Prostate gland (tissue), 2 donors: Measurements from ENCODE around the gene ALAD. TPM values are rescaled to one million over a fixed set of nuclear protein-coding genes. Genes with fewer than 3 reads are reported as not detected.
A peak's percentile ranks its signal among the peaks of the same experiment; 100 is the strongest.

Experiments
- DNase-seq: peaks from one replicate; pipeline ENCODE4 v3.0.0-alpha.2; 2019; ENCODE audit warnings: low spot score
- H3K27ac ChIP-seq, 2 donors: fragments of 200-600 bp; sonication (generic); 2 replicates each; pipeline ENCODE4 v1.5.1; 2017 to 2019
- H3K27me3 ChIP-seq: fragments of 200-600 bp; sonication (generic); replicated peaks from 2 replicates; pipeline ENCODE4 v1.5.1; 2019; ENCODE audit not compliant: insufficient read depth
- H3K36me3 ChIP-seq, 2 donors: fragments of 200-600 bp; sonication (generic); 1 replicate in 1 of 2; 2 replicates in 1 of 2; pipeline versions ENCODE4 v1.5.1 to v1.8.1; 2017 to 2019
- H3K4me1 ChIP-seq: fragments of 200-600 bp; sonication (generic); replicated peaks from 2 replicates; pipeline ENCODE4 v1.5.1; 2019
- H3K4me3 ChIP-seq, 2 donors: fragments of 200-600 bp; sonication (generic); 2 replicates each; pipeline ENCODE4 v1.5.1; 2017 to 2019
- H3K9me3 ChIP-seq: fragments of 200-600 bp; sonication (generic); 2 replicates; pipeline ENCODE4 v1.5.1; 2017
- CTCF ChIP-seq, 4 experiments: fragments of 200-600 bp in 2 of 4; fragments of 450-650 bp in 2 of 4; sonication (generic) in 2 of 4; IDR thresholded peaks; 1 replicate in 3 of 4; 2 replicates in 1 of 4; pipeline ENCODE4 v1.5.1; 2016 to 2019; ENCODE audit warnings: antibody characterized with exemption in 4 of 4, mild to moderate bottlenecking in 2 of 4, moderate library complexity in 2 of 4
- POLR2A ChIP-seq: fragments of 450-650 bp; IDR thresholded peaks from one replicate; pipeline ENCODE4 v1.6.1; 2016; ENCODE audit warnings: antibody characterized with exemption, mild to moderate bottlenecking
- POLR2AphosphoS5 ChIP-seq: sonication (generic); formaldehyde crosslinking; IDR thresholded peaks from one replicate; pipeline ENCODE4 v1.6.1; 2017; ENCODE audit warnings: antibody characterized with exemption
- WGBS: methylation state at CpG from one replicate; pipeline ENCODE4 v1.1.5; 2018; 5-methylcytosine and 5-hydroxymethylcytosine counted together
- intact Hi-C: fragments of 100-400 bp; cut with DNase I; formaldehyde crosslinking; loops from one replicate; pipeline ENCODE4 v1.14.2; 2022
- total RNA-seq, 2 donors: library from RNA; depleted of rRNA; stranded (reverse); fragments of >200 nt; gene quantifications; one replicate each; pipeline ENCODE4 v1.1.0, GENCODE V29; 2016

ALAD gene
- total RNA-seq, 2 donors from 2014 or later: 59.8 to 103 TPM

DNA sequence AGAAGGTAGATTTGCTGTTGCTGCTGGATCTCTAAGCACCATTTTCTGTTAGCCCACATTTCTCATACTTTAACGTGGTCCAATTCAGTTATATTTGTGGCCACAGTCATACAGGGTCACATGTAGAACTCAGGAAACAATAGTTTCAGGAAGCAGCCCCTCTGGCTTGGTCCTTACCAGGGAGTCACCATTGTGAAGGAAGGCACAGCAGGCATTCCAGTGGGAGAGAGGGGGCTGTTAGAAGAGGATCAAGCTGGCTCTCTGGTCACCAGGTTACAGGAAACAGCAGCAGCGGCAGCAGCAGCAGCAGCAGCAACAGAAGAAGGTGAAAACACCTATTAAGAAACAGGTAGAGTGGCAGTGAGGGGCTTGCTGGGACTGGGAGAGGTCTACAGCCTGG lies 24.0 kb upstream of the ALAD start:
- Histone ChIP-seq H3K27me3 (no peaks in the 10 kb centered on the region), H3K27ac (no peak overlapping the region), H3K9me3 (no peaks in the 10 kb centered on the region), H3K4me1 (no peaks in the 10 kb centered on the region), H3K36me3 (no peaks in the 10 kb centered on the region), H3K4me3 (no peak overlapping the region)
- no peak for DNase-seq
- 41% methylated on average over 2 of the region's 2 CpGs for WGBS
- intact Hi-C loops: no loop called here
- TF ChIP-seq CTCF (IDR thresholded peaks at IDR 0.05) (no peak), POLR2A (no peak), POLR2AphosphoS5 (no peak)

GRCh38 chr9:113421726-113422125 lies 20.6 kb upstream of the ALAD start:
- H3K4me3 ChIP-seq: no peak overlapping the region
- no peaks in the 10 kb centered on the region for H3K9me3 ChIP-seq
- H3K4me1 ChIP-seq: no peaks in the 10 kb centered on the region
- intact Hi-C loops: no loop called here
- TF ChIP-seq POLR2AphosphoS5: no peak
- no peak for TF ChIP-seq POLR2A
- TF ChIP-seq CTCF (IDR thresholded peaks at IDR 0.05): no peak
- DNase-seq: no peak
- H3K27me3 ChIP-seq: no peaks in the 10 kb centered on the region
- no peaks in the 10 kb centered on the region for H3K36me3 ChIP-seq
- 77% methylated on average over 3 of the region's 3 CpGs for WGBS
- H3K27ac ChIP-seq: no peak overlapping the region

DNA sequence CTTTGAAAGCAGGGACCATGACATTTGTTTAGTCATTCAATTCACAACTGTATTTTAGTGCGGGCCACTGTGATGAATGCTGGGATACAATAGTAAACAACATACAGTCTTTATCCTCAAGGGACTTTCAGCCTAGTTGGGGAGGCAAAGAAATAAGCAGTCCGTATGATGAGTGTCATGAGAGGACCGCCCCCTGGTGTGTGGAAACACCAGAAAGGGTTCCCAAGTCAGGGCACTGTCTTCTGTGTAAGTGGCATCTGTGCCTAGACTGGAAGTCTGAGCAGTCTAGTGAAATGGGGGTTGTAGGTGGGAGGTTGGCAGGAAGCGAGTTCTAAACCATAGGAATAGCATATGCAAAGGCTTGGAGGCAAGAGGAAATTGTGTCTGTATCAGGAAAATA lies 16.3 kb upstream of the ALAD start:
- H3K9me3 ChIP-seq: no peaks in the 10 kb centered on the region
- no peak overlapping the region for H3K4me3 ChIP-seq
- H3K27ac ChIP-seq: no peak overlapping the region
- no peaks in the 10 kb centered on the region for H3K27me3 ChIP-seq
- no peak for TF ChIP-seq POLR2AphosphoS5
- no peak for TF ChIP-seq POLR2A
- no peak for TF ChIP-seq CTCF (IDR thresholded peaks at IDR 0.05)
- H3K4me1 ChIP-seq: no peaks in the 10 kb centered on the region
- H3K36me3 ChIP-seq: no peaks in the 10 kb centered on the region
- DNase-seq: no peak
- intact Hi-C loops: no loop called here
- WGBS: 87% methylated on average over 4 of the region's 4 CpGs

DNA sequence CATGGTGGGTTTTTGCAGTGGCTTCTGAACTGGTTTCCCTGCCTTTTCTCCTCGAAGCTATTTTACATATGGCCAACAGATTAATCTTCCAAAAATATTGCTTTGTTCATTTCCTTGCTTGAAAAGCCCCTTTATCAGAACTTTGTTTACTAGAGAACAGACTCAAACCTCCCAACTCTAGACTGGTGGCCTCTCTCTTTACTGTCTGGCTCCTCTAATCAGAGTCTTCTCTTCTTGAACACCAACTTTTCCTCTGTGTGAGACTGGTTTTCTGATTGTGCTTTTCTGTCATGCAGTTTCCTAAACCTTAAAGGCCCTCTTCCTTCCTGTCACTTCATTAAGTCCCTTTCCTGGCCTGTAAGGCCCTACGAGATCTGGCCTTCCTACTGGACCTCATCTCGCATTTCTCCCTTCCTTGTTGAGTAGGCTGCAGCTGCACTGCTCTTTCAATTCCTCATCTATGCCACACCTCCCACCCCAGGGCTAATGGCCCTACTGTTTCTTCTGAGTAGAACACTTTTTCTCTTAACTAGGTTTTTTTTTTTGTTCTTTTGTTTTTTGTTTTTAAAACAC lies 15.2 kb upstream of the ALAD start:
- H3K9me3 ChIP-seq: no peaks in the 10 kb centered on the region
- no peak for DNase-seq
- 70% methylated on average over 3 of the region's 3 CpGs for WGBS
- no peaks in the 10 kb centered on the region for H3K4me1 ChIP-seq
- intact Hi-C loops: no loop called here
- no peak overlapping the region for H3K4me3 ChIP-seq
- H3K27me3 ChIP-seq: no peaks in the 10 kb centered on the region
- no peak for TF ChIP-seq CTCF (IDR thresholded peaks at IDR 0.05)
- TF ChIP-seq POLR2A: no peak
- TF ChIP-seq POLR2AphosphoS5: no peak
- H3K36me3 ChIP-seq: no peaks in the 10 kb centered on the region
- H3K27ac ChIP-seq: no peak overlapping the region

GRCh38 chr9:113410207-113410864 lies 9.3 kb upstream of the ALAD start, which contains the start of the genes C9orf43 and POLE3:
TSS of gene C9orf43 (plus strand) at chr9:113410747. CDS start at chr9:113413494, 2,747 bp downstream.
TSS of gene POLE3 (minus strand) at chr9:113410675. CDS start at chr9:113410293, 382 bp downstream.
- intact Hi-C loops: no loop called here
- Histone ChIP-seq H3K4me1 (peaks cover 3% of the 10 kb centered on the region), H3K27me3 (no peaks in the 10 kb centered on the region), H3K9me3 (no peaks in the 10 kb centered on the region), H3K36me3 (no peaks in the 10 kb centered on the region), H3K27ac (peak within 1 kb of the TSS; percentile 96 to 98), H3K4me3 (peak within 1 kb of the TSS; percentile 74 to 83)
- peak; percentile 91 for DNase-seq
- under 1% methylated on average over 61 of the region's 61 CpGs for WGBS
- peak; percentile 92 for TF ChIP-seq POLR2AphosphoS5
- peak in 1 of 4 experiments; percentile 13 for TF ChIP-seq CTCF (IDR thresholded peaks at IDR 0.05)
- TF ChIP-seq POLR2A: peak; percentile 56
